ENCODE data around the gene PHLDB1. TPM values are rescaled to one million over a fixed set of nuclear protein-coding genes. Genes with fewer than 3 reads are reported as not detected.

PHLDB1 gene
- polyA plus RNA-seq, 3 donors = 0.17 TPM; not detected in 2

GRCh38 chr11:118635237-118635591 is 27.8 kb downstream of the PHLDB1 start:
- Mint-ChIP-seq H3K27me3 (ENCODE audit: low read depth in 3 of 3) (peaks cover 11 to 17% (median 14%) of the 10 kb centered on the region in 3 donors), H3K4me1 (no peaks in the 10 kb centered on the region), H3K9me3 (peaks cover 0 to 2% (median 0%) of the 10 kb centered on the region in 7 donors), H3K36me3 (no peaks in the 10 kb centered on the region), H3K4me3 (no peak overlapping the region), H3K27ac (no peak overlapping the region)
- Histone ChIP-seq H4K20me1 (ENCODE audit: insufficient read depth, low read length) (no peaks in the 10 kb centered on the region), H3K79me2 (ENCODE audit: insufficient read depth, low read length) (no peaks in the 10 kb centered on the region), H3K36me3 (replicated peaks in 1 of 2; ENCODE audit: control insufficient read depth in 1 of 2, insufficient read depth in 2 of 2, low read length in 2 of 2) (no peaks in the 10 kb centered on the region), H3K4me1 (ENCODE audit: control insufficient read depth in 1 of 2, insufficient read depth in 2 of 2, low read length in 2 of 2) (peaks cover 4 to 8% of the 10 kb centered on the region in 2 donors), H3K9ac (ENCODE audit: insufficient read depth, low read length, poor library complexity, severe bottlenecking) (no peak overlapping the region), H3K4me2 (replicated peaks; ENCODE audit: extremely low read depth, low read length, poor library complexity, severe bottlenecking) (peak overlapping the region; percentile 34), H3K27ac (ENCODE audit: low read depth in 1 of 2, low read length in 2 of 2) (no peak overlapping the region), H3K27me3 (ENCODE audit: control insufficient read depth in 2 of 2, insufficient read depth in 2 of 2, low read length in 2 of 2) (peaks cover 0 to 16% of the 10 kb centered on the region in 2 donors), H2AFZ (ENCODE audit: insufficient read depth, low read depth, low read length, poor library complexity, severe bottlenecking) (peak overlapping the region; percentile 41), H3K9me3 (replicated peaks in 1 of 2; ENCODE audit: control insufficient read depth in 1 of 2, insufficient read depth in 1 of 2, low read length in 2 of 2) (no peaks in the 10 kb centered on the region), H3K4me3 (replicated peaks in 1 of 3; ENCODE audit: low read depth in 2 of 3, low read length in 3 of 3) (no peak overlapping the region)
- TF ChIP-seq, protein P1, sequence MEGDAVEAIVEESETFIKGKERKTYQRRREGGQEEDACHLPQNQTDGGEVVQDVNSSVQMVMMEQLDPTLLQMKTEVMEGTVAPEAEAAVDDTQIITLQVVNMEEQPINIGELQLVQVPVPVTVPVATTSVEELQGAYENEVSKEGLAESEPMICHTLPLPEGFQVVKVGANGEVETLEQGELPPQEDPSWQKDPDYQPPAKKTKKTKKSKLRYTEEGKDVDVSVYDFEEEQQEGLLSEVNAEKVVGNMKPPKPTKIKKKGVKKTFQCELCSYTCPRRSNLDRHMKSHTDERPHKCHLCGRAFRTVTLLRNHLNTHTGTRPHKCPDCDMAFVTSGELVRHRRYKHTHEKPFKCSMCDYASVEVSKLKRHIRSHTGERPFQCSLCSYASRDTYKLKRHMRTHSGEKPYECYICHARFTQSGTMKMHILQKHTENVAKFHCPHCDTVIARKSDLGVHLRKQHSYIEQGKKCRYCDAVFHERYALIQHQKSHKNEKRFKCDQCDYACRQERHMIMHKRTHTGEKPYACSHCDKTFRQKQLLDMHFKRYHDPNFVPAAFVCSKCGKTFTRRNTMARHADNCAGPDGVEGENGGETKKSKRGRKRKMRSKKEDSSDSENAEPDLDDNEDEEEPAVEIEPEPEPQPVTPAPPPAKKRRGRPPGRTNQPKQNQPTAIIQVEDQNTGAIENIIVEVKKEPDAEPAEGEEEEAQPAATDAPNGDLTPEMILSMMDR (IDR thresholded peaks at IDR 0.05) = no peak
- intact Hi-C loops (cut with micrococcal nuclease) = no loop called here
- WGBS (ENCODE audit: insufficient coverage) = 93% methylated on average over 13 of the region's 15 CpGs
- DNase-seq = no peak

- TF ChIP-seq, protein P1 (IDR thresholded peaks at IDR 0.05) = no peak
- Histone ChIP-seq H4K20me1 (ENCODE audit: insufficient read depth, low read length) (no peaks in the 10 kb centered on the region), H3K9me3 (replicated peaks in 1 of 2; ENCODE audit: control insufficient read depth in 1 of 2, insufficient read depth in 1 of 2, low read length in 2 of 2) (no peaks in the 10 kb centered on the region), H3K27me3 (ENCODE audit: control insufficient read depth in 2 of 2, insufficient read depth in 2 of 2, low read length in 2 of 2) (peaks cover 0 to 16% of the 10 kb centered on the region in 2 donors), H3K36me3 (replicated peaks in 1 of 2; ENCODE audit: control insufficient read depth in 1 of 2, insufficient read depth in 2 of 2, low read length in 2 of 2) (no peaks in the 10 kb centered on the region), H3K4me1 (ENCODE audit: control insufficient read depth in 1 of 2, insufficient read depth in 2 of 2, low read length in 2 of 2) (peaks cover 4 to 8% of the 10 kb centered on the region in 2 donors), H3K79me2 (ENCODE audit: insufficient read depth, low read length) (no peaks in the 10 kb centered on the region), H3K27ac (ENCODE audit: low read depth in 1 of 2, low read length in 2 of 2) (no peak overlapping the region), H3K4me3 (replicated peaks in 1 of 3; ENCODE audit: low read depth in 2 of 3, low read length in 3 of 3) (no peak overlapping the region), H3K9ac (ENCODE audit: insufficient read depth, low read length, poor library complexity, severe bottlenecking) (no peak overlapping the region), H2AFZ (ENCODE audit: insufficient read depth, low read depth, low read length, poor library complexity, severe bottlenecking) (no peak overlapping the region), H3K4me2 (replicated peaks; ENCODE audit: extremely low read depth, low read length, poor library complexity, severe bottlenecking) (no peak overlapping the region)
- peaks cover 0 to 2% (median 0%) of the 10 kb centered on the region in 7 donors for H3K9me3 Mint-ChIP-seq
- no peaks in the 10 kb centered on the region for H3K36me3 Mint-ChIP-seq
- no peaks in the 10 kb centered on the region for H3K4me1 Mint-ChIP-seq
- intact Hi-C loops (cut with micrococcal nuclease) = no loop called here
- H3K27ac Mint-ChIP-seq = no peak overlapping the region
- H3K27me3 Mint-ChIP-seq (ENCODE audit: low read depth in 3 of 3) = peaks cover 11 to 17% (median 14%) of the 10 kb centered on the region in 3 donors
- WGBS (ENCODE audit: insufficient coverage) = 100% methylated on average over 1 of the region's 2 CpGs
- H3K4me3 Mint-ChIP-seq = no peak overlapping the region
- no peak for DNase-seq
These were observed 28.2 kb downstream of the PHLDB1 start for GRCh38 chr11:118635642-118636041.

All from CD14-positive monocyte (primary cell).